Measurements from ENCODE around the gene GGA3. TPM values are rescaled to one million over a fixed set of nuclear protein-coding genes. Genes with fewer than 3 reads are reported as not detected.
"Not testable (repeated sequence)": the region's sequence is repeated elsewhere in the genome, so short reads cannot be mapped to it uniquely, and the experiment has no call there.

Gene GGA3
- total RNA-seq, 1 donor: 14.2 TPM

DNA sequence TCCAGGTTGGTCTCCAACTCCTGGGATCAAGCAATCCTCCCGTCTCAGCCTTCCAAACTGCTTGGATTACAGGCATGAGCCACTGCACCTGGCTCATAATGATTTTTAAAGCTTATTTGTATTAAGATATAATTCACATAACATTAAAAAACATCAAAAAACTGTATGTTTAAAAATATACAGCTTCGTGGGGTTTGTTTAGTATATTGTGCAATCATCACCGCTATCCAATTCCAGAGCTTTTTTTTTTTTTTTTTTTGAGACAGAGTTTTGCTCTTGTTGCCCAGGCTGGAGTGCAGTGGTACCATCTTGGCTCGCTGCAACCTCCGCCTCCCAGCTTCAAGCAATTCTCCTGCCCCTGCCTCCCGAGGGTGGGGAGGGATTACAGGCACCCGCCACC is 38.9 kb upstream of the GGA3 start:
- no peak for DNase-seq (ENCODE audit: low read depth)
- TF ChIP-seq, protein P1, sequence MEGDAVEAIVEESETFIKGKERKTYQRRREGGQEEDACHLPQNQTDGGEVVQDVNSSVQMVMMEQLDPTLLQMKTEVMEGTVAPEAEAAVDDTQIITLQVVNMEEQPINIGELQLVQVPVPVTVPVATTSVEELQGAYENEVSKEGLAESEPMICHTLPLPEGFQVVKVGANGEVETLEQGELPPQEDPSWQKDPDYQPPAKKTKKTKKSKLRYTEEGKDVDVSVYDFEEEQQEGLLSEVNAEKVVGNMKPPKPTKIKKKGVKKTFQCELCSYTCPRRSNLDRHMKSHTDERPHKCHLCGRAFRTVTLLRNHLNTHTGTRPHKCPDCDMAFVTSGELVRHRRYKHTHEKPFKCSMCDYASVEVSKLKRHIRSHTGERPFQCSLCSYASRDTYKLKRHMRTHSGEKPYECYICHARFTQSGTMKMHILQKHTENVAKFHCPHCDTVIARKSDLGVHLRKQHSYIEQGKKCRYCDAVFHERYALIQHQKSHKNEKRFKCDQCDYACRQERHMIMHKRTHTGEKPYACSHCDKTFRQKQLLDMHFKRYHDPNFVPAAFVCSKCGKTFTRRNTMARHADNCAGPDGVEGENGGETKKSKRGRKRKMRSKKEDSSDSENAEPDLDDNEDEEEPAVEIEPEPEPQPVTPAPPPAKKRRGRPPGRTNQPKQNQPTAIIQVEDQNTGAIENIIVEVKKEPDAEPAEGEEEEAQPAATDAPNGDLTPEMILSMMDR (IDR thresholded peaks at IDR 0.05; ENCODE audit: insufficient read depth, low read depth, low read length): no peak
- H3K4me3 ChIP-seq (ENCODE audit: low read depth, low read length): no peak overlapping the region

DNA sequence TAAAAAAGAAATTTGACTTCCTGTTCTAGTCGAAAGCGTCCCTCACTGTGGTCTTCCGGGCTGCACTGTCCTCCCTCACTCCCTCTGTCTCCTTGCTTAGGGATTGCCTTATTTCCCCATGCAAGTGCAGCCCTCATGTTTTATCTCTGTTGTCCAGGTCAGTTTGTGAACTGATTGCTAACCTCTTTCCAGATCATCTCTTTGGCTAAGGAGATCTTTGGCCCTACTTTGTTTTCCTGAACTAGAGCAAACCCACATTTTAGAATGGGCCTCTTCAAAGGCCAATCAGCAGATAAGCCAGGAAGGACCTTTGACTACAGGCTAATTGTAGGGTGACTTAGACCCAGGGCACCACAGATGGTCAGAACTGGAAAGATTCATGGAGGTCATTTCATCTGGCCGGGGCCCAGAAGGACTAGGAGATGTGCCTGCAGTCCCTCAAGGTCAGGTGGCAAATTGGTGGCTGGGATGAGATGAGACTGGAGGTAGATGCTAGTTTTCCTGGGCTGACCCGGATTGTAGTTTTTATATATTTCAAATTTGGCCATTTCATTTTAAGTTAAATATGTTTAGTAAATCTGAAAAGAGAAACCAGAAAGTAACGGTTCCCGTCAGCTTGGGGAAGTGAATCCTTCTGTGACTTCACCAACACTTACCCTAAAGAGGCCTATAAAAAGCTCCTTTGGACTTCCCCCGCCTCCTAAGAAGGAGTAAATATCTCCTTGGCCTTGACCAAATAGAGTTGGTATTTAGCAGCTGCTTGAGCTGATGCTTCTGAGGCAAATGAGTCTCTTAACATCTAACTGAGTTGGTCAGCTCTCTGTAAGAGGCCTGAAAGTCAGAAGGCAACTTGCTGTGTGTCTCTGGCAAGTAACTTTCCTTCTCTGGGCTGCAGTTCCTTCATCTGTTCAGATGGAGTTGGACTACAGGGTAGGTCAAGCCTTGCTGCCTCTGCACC is 34.1 kb upstream of the GGA3 start:
- TF ChIP-seq, protein P1 (IDR thresholded peaks at IDR 0.05; ENCODE audit: insufficient read depth, low read depth, low read length): no peak
- no peak for DNase-seq (ENCODE audit: low read depth)
- no peak overlapping the region for H3K4me3 ChIP-seq (ENCODE audit: low read depth, low read length)

DNA sequence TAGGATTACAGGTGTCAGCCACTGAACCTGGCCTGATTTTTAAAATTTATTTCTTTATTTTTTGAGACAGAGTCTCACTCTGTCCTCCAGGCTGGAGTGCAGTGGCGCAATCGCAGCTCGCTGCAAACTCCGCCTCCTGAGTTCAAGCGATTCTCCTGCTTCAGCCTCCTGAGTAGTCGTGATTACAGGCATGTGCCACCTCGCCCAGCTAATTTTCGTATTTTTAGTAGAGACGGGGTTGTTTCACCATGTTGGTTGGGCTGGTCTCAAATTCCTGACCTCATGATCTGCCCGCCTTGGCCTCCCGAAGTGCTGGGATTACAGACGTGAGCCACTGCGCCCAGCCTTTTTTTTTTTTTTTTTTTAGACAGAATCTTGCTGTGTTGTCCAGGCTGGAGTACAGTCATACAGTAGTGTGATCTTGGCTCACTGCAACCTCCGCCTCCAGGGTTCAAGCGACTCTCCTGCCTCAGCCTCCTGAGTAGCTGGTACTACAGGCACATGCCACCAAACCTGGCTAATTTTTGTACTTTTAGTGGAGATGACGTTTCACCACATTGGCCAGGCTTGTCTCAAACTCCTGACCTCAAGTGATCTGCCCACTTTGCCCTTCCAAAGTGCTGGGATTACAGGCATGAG is 31.5 kb upstream of the GGA3 start:
- not testable (repeated sequence) for DNase-seq (ENCODE audit: low read depth); H3K4me3 ChIP-seq (ENCODE audit: low read depth, low read length)

DNA sequence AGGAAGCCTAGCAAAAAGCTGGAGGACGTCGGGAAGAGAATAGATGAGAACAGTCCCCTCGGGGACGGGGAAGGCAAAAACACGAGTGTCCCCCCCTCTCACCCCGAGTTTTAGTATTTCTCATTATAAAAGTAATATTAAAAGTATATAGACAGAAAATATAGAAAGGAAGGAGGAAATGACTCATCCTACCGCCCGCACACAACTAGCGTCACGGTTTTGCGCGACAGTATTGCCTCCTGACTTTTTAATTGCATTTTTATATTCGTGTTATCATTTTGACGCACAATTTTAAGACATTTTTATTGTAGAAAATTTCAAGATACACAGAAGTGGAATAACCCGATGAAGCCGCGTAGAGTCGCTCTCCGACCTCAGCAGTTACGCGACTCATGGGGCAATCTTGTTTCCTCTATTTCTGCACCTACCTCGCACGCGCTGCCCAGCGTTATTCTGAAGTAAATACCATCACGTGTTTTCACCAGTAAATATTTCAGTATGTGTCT is 28.5 kb upstream of the GGA3 start:
- TF ChIP-seq, protein P1 (IDR thresholded peaks at IDR 0.05; ENCODE audit: insufficient read depth, low read depth, low read length): peak; percentile 19
- peak overlapping the region; percentile 88 for H3K4me3 ChIP-seq (ENCODE audit: low read depth, low read length)
- DNase-seq (ENCODE audit: low read depth): peak; percentile 89

DNA sequence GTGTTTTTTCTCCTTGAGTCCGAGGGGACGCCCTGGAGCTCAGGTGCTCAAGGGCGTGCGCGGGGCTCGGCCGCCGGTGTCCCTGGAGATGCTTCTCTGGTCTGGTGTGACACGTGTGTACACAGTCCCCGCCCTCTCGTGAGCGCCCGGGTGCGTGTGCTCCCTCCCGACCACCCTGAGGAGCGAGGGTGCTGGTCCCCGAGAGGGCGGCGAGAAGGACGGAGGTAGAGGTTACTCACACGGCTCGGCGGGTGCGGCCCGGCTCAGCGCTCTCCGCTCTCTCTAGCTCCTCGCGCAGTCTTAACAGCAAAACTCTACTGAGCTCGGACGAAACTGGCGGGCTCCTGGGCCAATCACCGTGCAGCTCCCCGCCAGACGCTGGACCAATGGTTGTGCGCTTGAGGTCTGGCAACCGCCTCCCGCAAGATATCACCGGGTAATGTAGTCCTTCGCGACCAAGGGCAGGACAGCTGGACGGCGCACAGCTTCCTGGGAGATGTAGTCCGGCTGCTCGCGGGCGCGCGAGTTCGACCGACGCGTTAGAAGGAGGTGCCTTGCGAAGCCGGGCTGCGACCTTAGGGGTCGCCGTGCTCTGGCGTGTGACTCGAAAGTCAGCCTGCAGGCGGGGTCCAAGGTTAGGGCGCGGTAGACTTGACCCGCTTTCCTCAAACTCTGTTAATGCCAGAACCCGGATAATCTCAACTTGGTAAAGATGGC is 27.9 kb upstream of the GGA3 start, which contains the start of gene SLC25A19:
Gene SLC25A19 (minus strand): TSS at position 319 of the 717 bp plus-strand sequence. CDS start 2,669 bp downstream, outside the sequence.
- peak; percentile 99 for DNase-seq (ENCODE audit: low read depth)
- peak within 1 kb of the TSS; percentile 88 for H3K4me3 ChIP-seq (ENCODE audit: low read depth, low read length)
- TF ChIP-seq, protein P1 (IDR thresholded peaks at IDR 0.05; ENCODE audit: insufficient read depth, low read depth, low read length): peak; percentile 5

DNA sequence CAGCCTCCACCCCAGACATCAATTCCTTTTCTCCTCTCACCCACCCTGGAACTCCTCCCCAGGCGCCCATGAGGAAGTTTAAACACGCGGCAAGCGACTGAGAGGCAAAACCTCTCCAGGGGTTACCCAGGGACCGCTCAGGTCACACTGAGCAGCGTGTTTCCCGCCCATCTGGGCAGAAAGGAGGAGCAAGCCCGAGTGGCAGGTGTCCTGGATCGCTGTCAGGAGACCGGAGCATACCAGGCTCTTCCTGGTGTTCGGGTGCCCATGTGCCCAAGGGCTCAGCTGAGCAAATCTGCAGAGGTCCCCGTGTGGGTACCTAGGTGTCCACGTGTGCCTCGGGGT is 27.3 kb upstream of the GGA3 start:
- TF ChIP-seq, protein P1 (IDR thresholded peaks at IDR 0.05; ENCODE audit: insufficient read depth, low read depth, low read length): no peak
- no peak for DNase-seq (ENCODE audit: low read depth)
- peak overlapping the region; percentile 88 for H3K4me3 ChIP-seq (ENCODE audit: low read depth, low read length)
